HG02870 (cell line): ENCODE measurements around the gene TUBB.
"Not testable (repeated sequence)": the region's sequence is repeated elsewhere in the genome, so short reads cannot be mapped to it uniquely, and the experiment has no call there.

Experiments
- ATAC-seq: cut with Tn5 transposase; IDR thresholded peaks from one replicate; pipeline ENCODE4 v1.9.1; 2021; ENCODE audit warnings: mild to moderate bottlenecking, moderate library complexity; ENCODE audit not compliant: unreplicated experiment

Gene TUBB

GRCh38 chr6:30717845-30718720 is 2.1 kb upstream of the TUBB start:
- not testable (repeated sequence) for ATAC-seq

GRCh38 chr6:30719356-30719755 is 796 bp upstream of the TUBB start:
- ATAC-seq, result no peak

- ATAC-seq, result no peak
Observed at GRCh38 chr6:30720738-30721197, 616 bp downstream of the TUBB start.

- ATAC-seq, result peak; percentile 20
Observed at GRCh38 chr6:30721198-30722024, 1.3 kb downstream of the TUBB start.

GRCh38 chr6:30722025-30722279 is 1.8 kb downstream of the TUBB start:
- ATAC-seq, result not testable (repeated sequence)

- ATAC-seq, result no peak
Observed at GRCh38 chr6:30722280-30723112, 2.3 kb downstream of the TUBB start.

GRCh38 chr6:30723159-30723842 is 3.1 kb downstream of the TUBB start:
- ATAC-seq, result not testable (repeated sequence)

GRCh38 chr6:30723843-30724741 is 3.9 kb downstream of the TUBB start:
- not testable (repeated sequence) for ATAC-seq

GRCh38 chr6:30724906-30725667 is 4.9 kb downstream of the TUBB start:
- no peak for ATAC-seq

- no peak for ATAC-seq
Observed at GRCh38 chr6:30725713-30726505, 5.8 kb downstream of the TUBB start.

GRCh38 chr6:30726506-30727413 is 6.6 kb downstream of the TUBB start:
- no peak for ATAC-seq

GRCh38 chr6:30727920-30728553 is 7.9 kb downstream of the TUBB start:
- no peak for ATAC-seq

GRCh38 chr6:30730601-30731435 is 10.7 kb downstream of the TUBB start:
- no peak for ATAC-seq

GRCh38 chr6:30732237-30732943 is 12.2 kb downstream of the TUBB start:
- ATAC-seq, result no peak
